ENCODE results near the gene LHFPL4. TPM values are rescaled to one million over a fixed set of nuclear protein-coding genes. Genes with fewer than 3 reads are reported as not detected.

Gene LHFPL4
- total RNA-seq, 1 donor from 2014 or later: 0.55 TPM

DNA sequence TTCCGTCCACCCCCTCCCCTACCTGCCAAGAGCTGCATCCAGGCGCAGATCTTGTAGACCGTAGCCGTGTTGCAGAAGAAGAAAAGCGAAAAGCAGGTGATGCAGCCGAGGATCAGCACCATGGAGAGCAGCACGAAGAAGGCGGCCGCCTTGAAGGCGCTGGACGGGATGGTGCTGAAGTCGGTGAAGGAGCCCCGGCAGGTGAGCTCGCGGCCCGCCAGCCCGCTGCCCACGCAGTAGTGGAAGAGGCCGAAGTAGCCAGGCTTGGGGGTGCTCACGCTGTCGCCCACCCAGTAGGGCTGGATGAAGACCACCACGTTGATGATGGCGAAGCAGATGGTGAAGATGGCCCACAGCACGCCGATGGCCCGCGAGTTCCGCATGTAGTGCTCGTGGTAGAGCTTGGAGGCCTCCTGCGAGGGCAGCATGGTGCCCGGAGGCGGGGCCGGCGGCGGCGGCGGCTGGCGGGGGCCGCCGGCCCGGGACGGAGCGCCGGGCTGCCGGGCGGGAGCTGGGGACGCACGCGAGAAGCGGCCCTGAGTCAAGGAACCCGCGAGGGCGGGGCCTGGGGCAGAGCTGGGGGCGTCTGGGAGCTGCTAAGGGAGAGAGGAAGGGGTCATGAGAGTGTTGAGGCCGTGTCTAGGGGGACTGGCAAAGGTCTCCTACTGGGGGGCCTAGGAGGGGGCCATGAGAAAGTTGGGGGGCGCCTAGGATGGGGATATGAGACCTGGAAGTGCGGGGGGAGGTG lies 1.2 kb downstream of the LHFPL4 start:
- Mint-ChIP-seq H3K4me1 (ENCODE audit: low read depth) (peaks cover 2% of the 10 kb centered on the region), H3K36me3 (ENCODE audit: insufficient read depth) (no peaks in the 10 kb centered on the region), H3K9me3 (ENCODE audit: low read depth) (no peaks in the 10 kb centered on the region), H3K27ac (no peak overlapping the region), H3K27me3 (peaks cover 75% of the 10 kb centered on the region), H3K4me3 (ENCODE audit: low read depth) (peak overlapping the region; percentile 52)
- TF ChIP-seq, protein P1, sequence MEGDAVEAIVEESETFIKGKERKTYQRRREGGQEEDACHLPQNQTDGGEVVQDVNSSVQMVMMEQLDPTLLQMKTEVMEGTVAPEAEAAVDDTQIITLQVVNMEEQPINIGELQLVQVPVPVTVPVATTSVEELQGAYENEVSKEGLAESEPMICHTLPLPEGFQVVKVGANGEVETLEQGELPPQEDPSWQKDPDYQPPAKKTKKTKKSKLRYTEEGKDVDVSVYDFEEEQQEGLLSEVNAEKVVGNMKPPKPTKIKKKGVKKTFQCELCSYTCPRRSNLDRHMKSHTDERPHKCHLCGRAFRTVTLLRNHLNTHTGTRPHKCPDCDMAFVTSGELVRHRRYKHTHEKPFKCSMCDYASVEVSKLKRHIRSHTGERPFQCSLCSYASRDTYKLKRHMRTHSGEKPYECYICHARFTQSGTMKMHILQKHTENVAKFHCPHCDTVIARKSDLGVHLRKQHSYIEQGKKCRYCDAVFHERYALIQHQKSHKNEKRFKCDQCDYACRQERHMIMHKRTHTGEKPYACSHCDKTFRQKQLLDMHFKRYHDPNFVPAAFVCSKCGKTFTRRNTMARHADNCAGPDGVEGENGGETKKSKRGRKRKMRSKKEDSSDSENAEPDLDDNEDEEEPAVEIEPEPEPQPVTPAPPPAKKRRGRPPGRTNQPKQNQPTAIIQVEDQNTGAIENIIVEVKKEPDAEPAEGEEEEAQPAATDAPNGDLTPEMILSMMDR (IDR thresholded peaks at IDR 0.05; ENCODE audit: unreplicated experiment): no peak
- peak; percentile 81 for DNase-seq (ENCODE audit: low spot score, unreplicated experiment)

DNA sequence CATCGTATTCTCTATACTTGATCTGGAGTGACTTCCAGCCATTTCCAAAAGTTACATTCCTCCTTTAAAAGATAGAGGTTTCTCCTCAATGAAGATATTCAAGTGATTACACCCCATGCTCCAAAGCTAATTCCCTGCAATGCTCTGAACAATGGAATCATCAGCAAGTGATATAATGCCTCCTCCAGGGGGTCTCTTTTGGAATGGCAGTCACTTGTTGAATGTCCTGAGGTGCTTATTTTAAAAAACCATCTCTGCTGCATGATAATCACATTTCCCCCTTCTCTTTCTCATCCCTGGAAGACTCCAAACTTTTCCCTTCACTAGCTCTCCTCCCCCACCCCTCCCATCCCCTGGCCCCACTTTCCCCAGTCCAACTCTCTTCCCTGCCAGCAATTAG lies 2.6 kb downstream of the LHFPL4 start:
- H3K4me3 Mint-ChIP-seq (ENCODE audit: low read depth): no peak overlapping the region
- peaks cover 2% of the 10 kb centered on the region for H3K4me1 Mint-ChIP-seq (ENCODE audit: low read depth)
- H3K27me3 Mint-ChIP-seq: peaks cover 66% of the 10 kb centered on the region
- TF ChIP-seq, protein P1 (IDR thresholded peaks at IDR 0.05; ENCODE audit: unreplicated experiment): no peak
- H3K36me3 Mint-ChIP-seq (ENCODE audit: insufficient read depth): no peaks in the 10 kb centered on the region
- H3K9me3 Mint-ChIP-seq (ENCODE audit: low read depth): no peaks in the 10 kb centered on the region
- no peak overlapping the region for H3K27ac Mint-ChIP-seq
- no peak for DNase-seq (ENCODE audit: low spot score, unreplicated experiment)

DNA sequence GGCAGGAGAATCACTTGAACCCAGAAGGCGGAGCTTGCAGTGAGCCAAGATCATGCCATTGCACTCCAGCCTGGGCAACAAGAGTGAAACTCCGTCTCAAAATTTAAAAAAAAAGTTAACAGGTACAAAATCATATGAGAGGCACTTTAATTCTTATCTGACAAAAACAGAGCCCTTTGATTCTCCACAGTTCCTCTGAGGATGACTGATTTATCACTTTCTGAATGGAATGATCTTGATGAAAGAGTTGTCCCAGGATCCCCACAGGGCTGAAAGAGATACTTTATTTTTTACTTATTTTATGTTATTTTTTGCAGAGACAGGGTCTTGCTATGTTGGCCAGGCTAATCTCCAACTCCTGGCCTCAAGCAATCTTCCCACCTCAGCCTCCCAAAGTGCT lies 4.0 kb downstream of the LHFPL4 start:
- H3K4me1 Mint-ChIP-seq (ENCODE audit: low read depth): peaks cover 2% of the 10 kb centered on the region
- H3K27me3 Mint-ChIP-seq: peaks cover 52% of the 10 kb centered on the region
- H3K9me3 Mint-ChIP-seq (ENCODE audit: low read depth): no peaks in the 10 kb centered on the region
- H3K4me3 Mint-ChIP-seq (ENCODE audit: low read depth): no peak overlapping the region
- H3K36me3 Mint-ChIP-seq (ENCODE audit: insufficient read depth): no peaks in the 10 kb centered on the region
- DNase-seq (ENCODE audit: low spot score, unreplicated experiment): no peak
- TF ChIP-seq, protein P1 (IDR thresholded peaks at IDR 0.05; ENCODE audit: unreplicated experiment): no peak
- H3K27ac Mint-ChIP-seq: no peak overlapping the region

DNA sequence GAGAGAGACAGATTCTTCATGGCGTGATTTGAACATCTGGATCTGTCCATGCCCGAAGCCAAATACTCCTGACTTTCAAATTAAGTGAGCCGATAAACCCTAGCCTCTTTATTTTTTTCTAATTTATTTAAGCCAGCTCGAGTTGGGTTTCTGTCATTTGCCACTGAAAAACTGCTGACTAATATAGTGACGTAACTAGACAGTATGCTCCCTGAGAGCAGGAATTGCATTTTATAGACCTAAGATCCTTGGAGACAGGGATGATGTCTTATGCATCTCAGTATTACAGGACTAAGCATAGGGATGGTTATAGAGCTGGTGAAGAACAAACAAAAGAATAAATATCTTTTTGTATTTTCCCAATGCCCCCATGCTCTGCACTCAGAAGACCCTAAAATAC lies 4.6 kb downstream of the LHFPL4 start:
- Mint-ChIP-seq H3K4me3 (ENCODE audit: low read depth) (no peak overlapping the region), H3K27me3 (peaks cover 46% of the 10 kb centered on the region), H3K9me3 (ENCODE audit: low read depth) (no peaks in the 10 kb centered on the region), H3K4me1 (ENCODE audit: low read depth) (peaks cover 2% of the 10 kb centered on the region), H3K27ac (no peak overlapping the region), H3K36me3 (ENCODE audit: insufficient read depth) (no peaks in the 10 kb centered on the region)
- DNase-seq (ENCODE audit: low spot score, unreplicated experiment): no peak
- TF ChIP-seq, protein P1 (IDR thresholded peaks at IDR 0.05; ENCODE audit: unreplicated experiment): no peak

DNA sequence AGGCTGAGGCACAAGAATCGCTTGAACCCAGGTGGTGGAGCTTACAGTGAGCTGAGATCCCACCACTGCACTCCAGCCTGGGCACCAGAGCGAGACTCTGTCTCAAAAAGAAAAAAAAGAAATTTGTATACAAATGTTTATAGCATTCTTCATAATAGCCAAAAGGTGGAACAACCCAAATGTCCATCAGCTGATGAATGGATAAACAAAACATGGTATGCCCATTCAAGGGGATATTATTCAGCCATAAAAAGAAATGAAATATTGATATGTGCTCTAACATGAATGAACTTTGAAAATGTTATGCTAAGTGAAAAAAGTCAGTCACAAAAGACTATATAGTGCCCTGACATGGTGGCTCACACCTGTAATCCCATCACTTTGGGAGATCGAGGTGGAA lies 11.4 kb downstream of the LHFPL4 start:
- Mint-ChIP-seq H3K27me3 (peaks cover 3% of the 10 kb centered on the region), H3K9me3 (ENCODE audit: low read depth) (no peaks in the 10 kb centered on the region), H3K4me1 (ENCODE audit: low read depth) (no peaks in the 10 kb centered on the region), H3K27ac (no peak overlapping the region), H3K36me3 (ENCODE audit: insufficient read depth) (no peaks in the 10 kb centered on the region), H3K4me3 (ENCODE audit: low read depth) (no peak overlapping the region)
- DNase-seq (ENCODE audit: low spot score, unreplicated experiment): no peak
- TF ChIP-seq, protein P1 (IDR thresholded peaks at IDR 0.05; ENCODE audit: unreplicated experiment): no peak
